Measurements from ENCODE around the gene KLC4. TPM values are rescaled to one million over a fixed set of nuclear protein-coding genes. Genes with fewer than 3 reads are reported as not detected.

KLC4 gene
- polyA plus RNA-seq (2013, experiment 1 of 2; ENCODE audit: insufficient read length) = 18.0 TPM
- 18.0 TPM for polyA plus RNA-seq (2013, experiment 2 of 2; ENCODE audit: insufficient read length)

DNA sequence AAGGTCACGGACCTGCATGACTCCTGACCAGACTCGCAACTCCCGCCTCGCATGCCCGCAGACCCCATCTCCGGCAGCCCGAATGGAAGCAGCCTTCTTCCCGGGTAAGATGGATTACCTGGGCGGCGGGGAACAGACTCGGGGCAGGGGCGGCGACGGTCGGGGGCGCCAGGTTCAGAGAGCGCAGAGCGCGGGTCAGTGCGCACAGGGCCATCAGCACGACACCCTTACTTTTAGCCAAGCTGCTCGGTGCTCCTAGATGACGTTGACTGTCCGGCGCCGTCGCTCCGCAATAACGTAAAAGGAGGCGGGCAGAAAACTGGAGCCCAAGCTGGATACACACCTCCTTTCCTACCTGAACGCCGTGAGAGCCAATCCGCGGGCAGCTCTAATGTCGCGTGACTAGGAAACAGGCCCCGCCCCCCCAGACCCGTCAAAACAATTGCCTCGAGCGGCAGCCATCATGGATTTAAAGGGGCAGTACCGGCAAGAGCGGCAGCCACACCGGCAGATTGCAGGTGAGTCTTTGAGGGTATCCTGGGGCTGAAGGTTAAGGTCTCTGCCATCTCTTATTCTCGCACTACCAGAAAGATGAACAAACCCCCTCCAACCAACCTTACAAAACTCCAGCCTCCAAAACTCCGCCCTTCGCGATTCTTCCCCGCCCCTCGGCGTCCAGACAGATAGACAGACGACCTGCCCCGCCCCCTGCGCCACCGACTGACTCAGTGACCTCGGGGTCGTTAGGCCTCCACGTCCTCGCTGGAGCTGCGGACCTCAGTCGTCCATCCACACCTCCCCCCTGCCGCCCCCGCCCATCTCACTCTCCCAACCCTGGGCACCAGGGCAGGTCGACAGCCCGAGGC, at the start of gene KLC4, which contains the start of gene MRPL2:
Gene KLC4 (plus strand): TSS at position 464 of the 866 bp plus-strand sequence. CDS start 1,705 bp downstream, outside the sequence.
Gene MRPL2 (minus strand): TSS at position 267 of the 866 bp plus-strand sequence. CDS start 53 bp downstream, at position 214.
- DNase-seq = peak; percentile 99

DNA sequence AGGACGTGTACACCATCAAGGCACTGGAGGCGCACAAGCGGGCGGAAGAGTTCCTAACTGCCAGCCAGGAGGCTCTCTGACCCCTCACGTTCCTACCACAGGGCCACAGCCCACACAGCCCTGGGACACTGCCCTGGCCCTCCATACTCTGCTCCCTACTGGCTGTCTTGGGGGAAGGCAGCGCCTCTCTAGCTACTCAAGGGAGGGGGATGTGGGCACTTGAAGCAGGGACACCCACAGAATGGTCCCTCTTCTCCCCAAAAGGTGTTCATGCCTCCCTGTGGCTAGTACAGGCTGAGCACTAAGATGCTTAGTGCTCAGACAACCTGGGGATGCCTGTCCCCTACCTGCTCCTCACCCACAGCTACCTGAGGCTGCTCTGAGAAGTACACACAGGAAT, 48.2 kb upstream of the KLC4 start:
- no peak for DNase-seq

DNA sequence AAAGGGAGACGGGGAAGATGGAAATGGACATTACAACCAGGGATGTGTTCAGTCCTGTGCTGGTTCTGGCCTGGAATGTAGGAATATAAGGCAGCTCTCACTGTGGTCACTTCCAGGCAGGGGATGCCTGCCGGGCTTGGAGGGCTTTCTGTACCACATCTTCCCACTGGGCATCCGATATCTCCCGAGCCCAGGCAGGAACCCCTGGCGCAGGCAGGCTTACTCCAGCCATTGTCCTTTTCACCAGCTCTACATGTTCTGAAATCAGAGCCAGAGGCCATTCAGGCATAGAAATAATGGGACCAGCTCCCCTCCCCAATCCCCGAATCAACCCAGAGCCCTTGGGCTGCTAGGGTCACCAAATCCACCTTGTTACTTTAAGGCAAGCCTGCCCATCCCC, 47.1 kb upstream of the KLC4 start:
- DNase-seq = no peak

DNA sequence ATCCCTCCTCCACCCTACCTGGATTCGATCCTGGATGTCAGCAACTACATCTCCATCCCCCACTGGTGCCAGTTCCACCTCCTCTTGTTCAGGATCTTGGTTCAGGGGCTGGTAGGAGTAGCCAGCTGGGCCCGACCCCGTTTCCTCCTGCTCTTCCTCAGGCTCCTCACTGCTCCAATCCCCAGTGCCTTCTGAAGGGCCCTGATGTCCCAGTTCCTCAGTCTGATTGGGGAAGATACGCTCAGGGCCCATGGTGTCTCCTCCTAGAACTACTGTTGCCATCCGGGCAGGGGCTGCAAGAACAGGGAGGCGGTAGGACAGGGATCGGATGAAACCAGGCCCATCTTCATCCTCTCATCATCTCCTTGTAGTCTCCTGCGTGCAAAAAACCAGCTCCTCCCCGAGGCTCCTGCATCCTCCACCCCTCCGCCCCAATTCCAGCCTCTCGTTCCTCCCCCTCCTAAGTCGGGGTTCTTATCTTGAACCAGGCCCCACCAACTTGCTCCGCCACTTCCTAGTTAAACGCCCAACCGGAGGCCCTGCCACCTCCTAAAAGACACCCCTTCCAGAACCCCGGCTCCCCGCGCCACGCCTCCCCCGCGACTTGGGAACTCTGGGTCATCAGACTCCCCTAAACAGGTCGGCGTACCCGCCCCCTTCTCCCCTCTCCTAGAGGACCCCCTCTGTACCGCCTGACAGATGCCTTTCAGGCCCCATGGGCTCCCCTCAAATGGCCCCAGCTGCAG, 46.2 kb upstream of the KLC4 start:
- DNase-seq = peak; percentile 16

DNA sequence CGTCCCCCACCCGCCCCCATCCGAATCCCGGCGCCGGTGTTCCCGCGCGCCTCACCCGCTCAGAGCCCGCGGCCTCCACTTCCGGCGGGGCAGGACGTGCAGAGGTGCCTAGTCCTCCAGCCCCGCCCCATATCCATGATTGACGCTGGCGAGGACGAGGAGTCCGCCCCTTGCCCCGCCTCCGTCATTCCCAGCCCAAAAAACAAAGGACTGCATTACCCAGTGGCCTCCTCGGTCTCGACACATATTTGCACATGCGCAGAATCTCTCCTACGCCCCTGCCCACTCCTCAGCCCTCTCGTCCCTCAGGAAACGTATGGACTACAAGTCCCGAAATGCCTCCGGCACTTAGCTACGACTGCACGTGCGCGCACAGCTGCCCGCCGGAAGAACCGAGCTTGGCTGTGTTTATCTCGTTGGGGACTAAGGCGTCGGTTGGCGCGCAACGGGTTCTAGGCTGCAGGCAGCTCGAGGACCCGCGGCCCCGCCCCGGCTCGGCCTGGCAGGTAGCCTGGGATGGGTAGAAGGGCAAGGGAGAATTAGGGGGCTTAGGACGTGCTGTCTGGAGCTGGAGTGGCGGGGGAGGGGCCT, 45.5 kb upstream of the KLC4 start, which contains the start of the genes KLHDC3 and MEA1:
Gene KLHDC3 (plus strand): TSS at position 407 of the 591 bp plus-strand sequence. CDS start 2,944 bp downstream, outside the sequence.
Gene MEA1 (minus strand): TSS at position 104 of the 591 bp plus-strand sequence. CDS start 133 bp downstream, outside the sequence.
- DNase-seq = peak; percentile 100

DNA sequence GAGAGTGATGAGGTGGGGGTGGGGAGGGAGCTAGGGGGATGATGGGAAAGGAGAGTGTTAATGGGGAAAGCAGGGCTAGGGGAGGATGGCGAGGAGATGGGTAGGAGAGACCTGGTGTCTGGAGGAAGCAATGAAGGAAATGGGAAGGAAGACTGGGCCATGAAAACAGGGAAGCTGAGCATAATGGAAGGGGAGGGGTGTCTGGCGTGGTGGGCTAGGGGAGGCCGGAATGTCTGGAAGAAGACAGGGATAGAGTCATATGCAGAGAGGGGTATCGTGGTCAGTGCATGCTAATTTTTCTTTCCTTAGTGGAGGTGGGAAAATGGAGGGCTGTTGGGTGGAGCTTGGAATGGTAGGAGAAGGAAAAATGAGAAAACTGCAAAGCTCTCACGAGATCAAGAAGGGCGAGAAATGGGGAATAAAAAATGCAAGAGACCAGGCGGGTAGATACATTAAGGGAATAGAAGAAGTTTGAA, 45.0 kb upstream of the KLC4 start:
- DNase-seq = peak; percentile 29

DNA sequence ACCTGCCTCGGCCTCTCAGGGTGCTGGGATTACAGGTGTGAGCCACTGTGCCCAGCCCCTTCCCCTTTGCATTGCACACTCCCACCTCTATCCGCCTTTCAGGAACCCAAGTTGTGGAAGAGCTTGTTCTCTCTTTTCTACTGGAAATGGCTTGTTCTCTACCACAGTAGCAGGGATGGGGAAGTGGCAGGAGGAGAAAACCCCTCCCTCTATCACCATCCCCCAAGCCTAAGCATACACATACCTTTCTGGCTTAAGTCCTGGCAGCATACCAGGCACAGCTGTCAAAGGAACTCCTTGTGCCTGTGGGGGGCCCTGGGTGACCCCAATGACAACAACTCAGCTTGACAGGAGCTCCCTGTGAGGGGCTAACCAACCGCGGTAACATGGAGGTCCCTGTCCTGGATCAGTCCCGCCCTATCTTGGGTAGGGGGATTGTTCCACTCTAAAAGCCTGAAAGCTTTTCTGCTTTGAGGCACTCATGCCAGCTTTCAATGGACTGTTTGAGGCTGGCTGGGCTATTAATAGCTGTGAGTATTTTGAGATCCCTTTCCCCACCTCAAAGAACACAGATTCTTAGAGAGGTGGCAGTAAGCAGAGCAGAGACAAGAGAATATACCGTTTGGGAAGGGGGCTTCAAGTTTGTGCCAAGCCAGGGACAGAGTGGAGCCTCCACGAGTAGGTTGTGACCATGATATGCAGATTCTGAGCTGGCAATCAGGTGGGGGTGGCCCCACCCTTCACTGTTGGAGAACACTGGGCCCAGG, 43.1 kb upstream of the KLC4 start:
- DNase-seq = no peak

DNA sequence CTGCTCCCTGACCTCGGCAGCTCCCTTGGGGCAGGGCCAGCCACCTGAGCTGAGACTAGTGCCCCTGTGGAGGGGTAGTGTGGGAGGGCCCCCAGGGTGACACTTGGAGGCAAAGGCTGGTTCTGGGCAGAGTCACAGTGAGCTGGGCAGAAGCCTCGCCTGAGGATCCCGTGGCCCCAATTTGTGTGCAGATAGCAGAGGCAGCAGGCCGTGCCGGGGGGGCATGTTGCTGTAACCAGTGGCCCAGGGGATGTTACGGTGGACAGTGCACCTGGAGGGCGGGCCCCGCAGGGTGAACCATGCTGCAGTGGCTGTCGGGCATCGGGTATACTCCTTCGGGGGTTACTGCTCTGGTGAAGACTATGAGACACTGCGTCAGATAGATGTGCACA, 42.5 kb upstream of the KLC4 start:
- no peak for DNase-seq

DNA sequence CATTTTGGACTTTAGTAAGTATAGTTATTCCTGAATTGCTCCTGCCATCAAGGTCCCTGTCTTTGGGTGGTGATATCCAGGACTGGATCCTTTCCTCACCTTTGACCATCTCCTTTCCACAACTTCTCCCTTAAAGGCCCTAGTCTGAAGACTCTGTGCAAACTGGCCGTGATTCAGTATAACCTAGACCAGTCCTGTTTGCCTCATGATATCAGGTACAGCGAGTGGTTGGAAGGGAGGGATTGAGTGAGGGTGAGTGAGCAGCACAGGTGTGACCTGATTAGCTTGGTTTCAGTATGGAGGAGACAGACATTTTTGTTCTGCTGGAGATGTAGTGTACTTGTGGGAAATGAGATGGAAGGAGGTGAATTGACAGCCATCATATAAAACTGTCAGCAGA, 40.3 kb upstream of the KLC4 start:
- no peak for DNase-seq

DNA sequence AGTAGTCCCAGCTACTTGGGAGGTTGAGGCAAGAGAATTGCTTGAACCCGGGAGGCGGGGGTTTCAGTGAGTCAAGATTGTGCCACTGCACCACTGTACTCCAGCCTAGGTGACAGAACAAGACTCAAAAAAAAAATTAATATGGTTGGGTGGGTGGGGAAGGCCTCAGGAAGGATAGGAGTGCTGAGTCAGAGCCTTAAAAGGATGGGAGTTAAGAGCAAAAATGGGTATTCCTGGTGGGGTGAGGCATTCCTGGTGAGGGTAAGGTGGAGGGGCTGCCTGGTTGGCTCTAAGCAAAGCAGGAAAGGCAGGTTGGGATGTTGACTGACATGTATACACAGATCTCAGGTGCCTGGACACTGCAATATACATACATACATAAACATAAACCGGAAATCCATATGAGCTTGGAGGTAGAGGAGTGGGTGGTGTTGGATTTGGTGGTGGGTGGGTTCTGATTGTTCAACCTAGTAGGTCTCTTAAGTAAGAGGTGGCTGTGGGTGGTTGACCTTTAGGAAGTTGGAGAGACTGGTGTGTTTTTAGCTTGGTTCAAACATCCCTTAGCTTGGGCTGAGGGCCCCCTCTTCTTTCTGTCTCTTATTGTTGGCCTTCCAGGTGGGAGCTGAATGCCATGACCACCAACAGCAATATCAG, 39.3 kb upstream of the KLC4 start:
- no peak for DNase-seq

DNA sequence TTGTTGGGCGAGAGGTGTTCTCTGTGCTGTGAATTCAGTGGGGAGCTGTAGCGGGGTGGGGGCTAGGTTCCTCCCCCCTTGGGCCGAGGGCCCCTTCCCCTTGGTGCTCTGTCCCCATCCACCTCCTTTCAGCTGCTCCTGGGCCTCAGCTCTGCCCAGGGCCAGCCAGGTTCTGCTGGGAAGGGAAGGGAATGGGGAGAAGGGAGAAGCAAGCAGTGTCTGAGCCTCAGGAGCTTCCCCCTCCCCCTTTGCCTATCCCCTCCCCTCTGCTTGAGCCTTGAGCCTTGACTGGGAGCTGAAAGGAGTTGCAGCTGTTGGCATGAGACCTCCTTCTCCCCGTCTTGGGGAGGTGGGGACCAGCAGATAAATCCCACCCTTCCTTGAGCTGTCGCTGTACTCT, 38.6 kb upstream of the KLC4 start:
- peak; percentile 9 for DNase-seq

DNA sequence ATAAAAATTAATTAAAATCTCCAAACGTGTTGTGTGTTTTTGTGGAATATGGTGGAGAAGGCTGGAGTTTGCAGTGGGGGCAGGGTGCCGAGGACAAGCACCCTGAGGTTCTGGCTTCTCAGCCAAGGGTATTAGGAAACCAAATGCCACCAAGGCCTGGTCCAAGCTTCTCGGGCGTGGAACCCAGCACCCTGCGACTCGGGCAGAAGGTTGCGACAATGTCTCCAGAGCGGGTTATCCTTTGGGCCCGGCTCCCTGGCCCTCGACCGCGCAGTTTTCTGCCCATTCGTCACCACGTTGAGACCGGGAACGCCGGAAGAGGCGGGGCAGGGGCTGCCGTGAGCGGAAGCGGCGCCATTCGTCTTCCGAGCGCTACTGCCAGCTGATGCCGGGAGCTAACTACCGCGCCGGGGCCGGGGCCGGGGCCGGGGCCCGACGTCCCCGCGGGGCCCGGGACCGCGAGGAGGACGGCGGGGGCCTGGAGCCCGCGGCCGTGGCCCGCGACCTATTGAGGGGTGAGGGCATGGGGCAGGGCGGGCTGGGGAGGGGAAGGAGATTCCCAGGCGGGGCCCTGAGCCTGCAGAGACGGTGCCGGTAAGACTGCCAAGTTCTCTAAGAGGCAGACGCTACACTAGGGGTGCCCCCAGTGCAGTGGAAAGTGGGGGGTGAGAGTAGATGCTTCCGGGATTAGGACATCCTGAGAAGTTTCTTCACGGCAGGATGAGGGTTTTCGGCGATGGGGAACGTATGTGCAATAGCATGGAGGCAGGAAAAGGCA, 38.0 kb upstream of the KLC4 start, which contains the start of gene RRP36:
Gene RRP36 (plus strand): TSS at position 354 of the 778 bp plus-strand sequence. CDS start 32 bp downstream, at position 386.
- DNase-seq = peak; percentile 71

DNA sequence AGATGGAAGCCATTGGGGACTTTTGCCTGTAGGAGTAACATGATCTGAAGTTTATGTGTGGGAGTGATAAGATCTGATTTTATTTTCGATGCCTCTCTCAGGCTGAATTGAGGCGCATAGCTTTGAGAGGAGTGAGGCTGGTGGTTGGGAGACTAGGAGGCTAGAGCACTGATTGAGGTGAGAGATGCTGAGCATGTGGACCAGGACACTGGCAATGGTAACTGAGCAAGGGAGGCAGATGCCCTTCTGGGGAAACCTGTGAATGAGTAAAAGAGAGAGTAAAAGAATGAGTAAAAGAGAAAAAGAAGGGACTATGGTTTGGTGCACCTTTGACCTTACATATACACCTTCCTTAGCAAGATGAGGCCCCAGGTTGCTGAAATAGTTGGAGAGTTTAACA, 35.0 kb upstream of the KLC4 start:
- DNase-seq = no peak

DNA sequence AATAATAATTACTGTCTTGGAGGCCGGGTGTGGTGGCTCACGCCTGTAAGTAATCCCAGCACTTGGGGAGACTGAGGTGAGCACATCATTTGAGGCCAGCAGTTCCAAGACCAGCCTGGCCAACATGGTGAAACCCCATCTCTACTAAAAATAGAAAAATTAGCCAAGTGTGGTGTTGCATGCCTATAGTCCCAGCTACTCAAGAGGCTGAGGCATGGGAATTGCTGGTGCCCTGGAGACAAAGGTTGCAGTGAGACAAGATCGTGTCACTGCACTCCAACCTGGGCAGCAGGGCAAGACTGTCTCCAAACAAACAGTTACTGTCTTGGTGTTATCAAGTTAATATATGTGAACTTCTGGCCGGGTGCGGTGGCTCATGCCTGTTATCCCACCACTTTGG, 33.1 kb upstream of the KLC4 start:
- no peak for DNase-seq

DNA sequence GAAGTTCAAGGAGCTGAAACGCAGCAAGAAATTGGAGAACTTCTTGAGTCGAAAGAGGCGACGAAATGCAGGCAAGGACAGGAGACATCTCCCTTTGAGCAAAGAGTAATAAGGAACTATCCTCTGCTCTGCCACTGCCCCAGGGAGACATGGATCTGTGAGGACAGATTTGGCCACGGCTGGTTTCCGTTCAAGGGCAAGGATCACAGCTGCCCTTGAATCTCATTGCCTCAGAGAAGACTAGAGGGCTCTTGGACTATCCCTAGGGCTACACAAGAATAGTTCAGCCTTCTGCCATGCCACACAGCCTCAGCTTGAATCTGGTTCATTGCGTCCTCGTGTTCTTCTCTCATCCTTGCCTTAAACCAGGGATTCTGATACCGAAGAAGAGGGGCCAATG, 30.3 kb upstream of the KLC4 start:
- no peak for DNase-seq

DNA sequence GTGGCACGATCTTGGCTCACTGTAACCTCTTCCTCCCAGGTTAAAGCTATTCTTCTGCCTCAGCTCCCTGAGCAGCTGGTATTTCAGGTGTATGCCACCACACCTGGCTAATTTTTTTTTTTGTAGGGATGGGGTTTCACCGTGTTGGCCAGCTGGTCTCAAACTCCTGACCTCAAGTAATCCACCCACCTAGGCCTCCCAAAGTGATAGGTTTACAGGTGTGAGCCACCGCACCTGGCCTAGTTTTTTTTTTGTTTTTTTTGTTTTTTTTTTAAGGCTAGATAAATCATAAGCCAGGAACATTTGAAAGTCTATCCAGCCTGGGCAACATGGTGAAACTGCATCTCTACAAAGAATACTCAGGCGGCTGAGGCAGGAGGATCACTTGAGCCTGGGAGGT, 27.1 kb upstream of the KLC4 start:
- no peak for DNase-seq

DNA sequence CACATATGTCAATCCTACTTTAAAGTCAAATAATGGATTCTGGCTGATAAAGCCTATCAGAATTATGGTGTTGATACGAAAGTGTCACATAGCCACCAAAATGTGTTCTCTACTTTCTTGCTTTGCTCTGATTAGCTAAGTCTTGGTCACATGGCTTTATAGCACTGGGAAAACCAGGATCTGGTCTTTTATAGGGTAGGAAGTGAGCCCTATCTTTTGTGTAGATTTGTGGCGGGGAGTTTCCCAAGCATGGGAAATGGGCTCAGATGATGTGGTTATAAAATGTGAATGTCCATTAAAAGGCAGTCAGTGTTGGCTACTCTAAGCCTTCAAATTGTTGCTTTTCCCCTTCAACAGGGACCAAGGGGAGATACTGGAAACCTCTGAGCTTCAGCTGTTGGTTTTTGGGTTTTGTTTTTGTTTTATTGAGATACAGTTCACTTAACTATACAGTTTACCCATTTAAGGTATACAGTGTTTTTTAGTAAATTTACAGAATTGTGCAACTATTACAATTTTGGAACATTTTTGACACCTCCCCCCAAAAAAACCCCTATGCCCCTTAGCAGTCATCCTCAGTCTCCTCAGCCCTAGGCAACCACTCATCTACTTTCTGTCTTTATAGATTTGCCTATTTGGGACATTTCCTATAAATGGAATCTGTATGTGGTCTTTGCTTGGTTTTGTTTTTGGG, 25.8 kb upstream of the KLC4 start:
- DNase-seq = no peak

DNA sequence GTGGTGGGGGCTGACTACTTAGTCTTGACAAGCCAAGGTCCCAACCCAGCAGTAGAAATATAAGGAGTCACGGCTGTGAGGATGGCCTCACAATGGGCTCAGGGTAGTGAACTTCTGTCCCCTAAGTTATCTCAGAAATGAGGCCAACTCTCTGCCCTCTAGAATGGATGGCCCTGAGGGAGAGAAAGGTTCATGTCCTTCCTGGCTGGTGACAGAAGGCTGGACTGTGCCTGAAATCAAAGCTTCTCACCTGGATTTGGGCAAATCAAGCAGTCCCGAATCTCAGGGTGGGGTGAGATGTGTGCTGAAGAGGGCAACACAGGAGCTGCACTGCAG, 25.3 kb upstream of the KLC4 start:
- DNase-seq = no peak

DNA sequence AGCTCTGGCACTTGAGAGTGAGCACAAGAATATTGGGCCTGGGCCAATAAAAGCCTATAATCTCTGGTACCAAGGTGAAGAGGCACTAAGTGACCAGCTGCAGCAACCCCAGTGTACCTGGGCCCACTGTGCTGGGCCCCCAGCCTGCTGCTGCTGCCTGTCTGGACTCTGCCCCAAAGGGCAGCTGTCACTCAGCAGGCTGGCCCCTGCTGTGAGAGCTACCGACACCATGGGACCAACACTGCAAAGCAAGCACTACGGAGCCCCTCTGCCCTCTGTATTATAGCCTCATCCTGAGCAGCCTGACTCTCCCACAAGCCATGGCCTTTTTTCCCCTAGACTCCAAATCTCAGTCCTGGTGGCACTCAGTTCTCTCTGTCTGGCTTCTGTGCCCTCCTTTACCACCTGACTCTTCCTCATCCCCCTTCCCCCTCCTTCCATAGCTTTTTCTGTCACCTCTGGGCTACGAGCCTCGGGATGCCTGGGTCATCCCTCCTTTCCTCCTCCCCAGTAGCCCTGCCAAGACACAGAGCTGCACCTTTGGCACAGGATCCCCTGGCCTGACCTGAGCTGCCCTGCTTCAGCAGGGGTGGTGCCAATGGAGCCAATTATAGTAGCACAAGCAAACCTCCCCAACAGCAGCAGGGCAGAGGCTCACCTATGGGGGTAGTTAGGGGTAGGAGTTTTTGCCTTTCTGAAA, 23.8 kb upstream of the KLC4 start:
- DNase-seq = no peak

Data from fibroblast of skin of abdomen (primary cell).